Measurements from ENCODE around the gene ATF4. TPM values are rescaled to one million over a fixed set of nuclear protein-coding genes. Genes with fewer than 3 reads are reported as not detected.
A peak's percentile ranks its signal among the peaks of the same experiment; 100 is the strongest.

The ATF4 gene
- total RNA-seq, 1 donor from 2014 or later: 193 TPM

DNA sequence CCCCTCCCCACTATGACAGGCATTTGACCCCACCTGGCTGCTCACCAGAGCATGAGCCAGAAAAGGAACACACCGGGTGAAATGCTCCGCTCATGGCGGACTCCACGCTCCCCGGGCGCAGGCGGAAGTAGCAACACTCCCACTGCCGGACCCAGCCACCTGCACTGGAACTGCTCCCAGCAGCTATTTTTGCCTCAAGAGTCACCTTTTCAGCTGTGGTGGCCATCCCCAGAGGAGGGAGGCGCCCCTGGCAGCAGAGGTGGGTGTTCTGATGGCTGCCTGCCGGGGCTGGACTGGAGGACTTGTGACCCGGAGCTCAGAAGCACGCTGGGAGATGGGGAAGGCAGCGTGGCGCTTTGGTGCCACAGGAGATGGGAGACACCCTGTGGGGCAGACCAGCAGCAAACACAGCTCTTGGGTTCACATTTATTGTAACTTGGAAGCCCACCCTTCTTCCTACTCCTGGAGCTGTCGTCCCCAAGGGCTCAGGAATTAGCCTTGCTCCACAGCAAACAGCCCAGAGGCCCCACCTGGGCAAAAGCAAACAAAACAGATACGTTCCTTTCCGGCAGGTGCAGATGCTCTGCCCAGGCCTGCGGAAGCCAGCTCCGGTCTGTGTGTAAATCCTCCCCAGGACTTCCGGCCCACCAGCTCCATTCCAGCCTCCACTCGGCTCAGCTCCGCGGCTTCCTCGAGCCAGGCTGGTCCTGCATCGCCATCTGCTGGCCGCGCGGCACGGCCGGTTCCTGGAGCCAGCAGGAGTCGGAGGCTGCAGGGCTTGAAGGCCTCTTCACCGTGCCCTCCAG lies 8.5 kb downstream of the ATF4 start:
- Histone ChIP-seq H3K4me1 (peaks cover 75% of the 10 kb centered on the region), H3K27ac (replicated peaks) (peak overlapping the region; percentile 50), H3K9me3 (replicated peaks) (no peaks in the 10 kb centered on the region), H3K36me3 (peaks cover 29% of the 10 kb centered on the region), H3K4me3 (peak overlapping the region; percentile 51), H3K27me3 (ENCODE audit: low read depth) (no peaks in the 10 kb centered on the region)
- DNase-seq: peak; percentile 90
- intact Hi-C loops (cut with micrococcal nuclease): no loop called here
- TF ChIP-seq, protein P1, sequence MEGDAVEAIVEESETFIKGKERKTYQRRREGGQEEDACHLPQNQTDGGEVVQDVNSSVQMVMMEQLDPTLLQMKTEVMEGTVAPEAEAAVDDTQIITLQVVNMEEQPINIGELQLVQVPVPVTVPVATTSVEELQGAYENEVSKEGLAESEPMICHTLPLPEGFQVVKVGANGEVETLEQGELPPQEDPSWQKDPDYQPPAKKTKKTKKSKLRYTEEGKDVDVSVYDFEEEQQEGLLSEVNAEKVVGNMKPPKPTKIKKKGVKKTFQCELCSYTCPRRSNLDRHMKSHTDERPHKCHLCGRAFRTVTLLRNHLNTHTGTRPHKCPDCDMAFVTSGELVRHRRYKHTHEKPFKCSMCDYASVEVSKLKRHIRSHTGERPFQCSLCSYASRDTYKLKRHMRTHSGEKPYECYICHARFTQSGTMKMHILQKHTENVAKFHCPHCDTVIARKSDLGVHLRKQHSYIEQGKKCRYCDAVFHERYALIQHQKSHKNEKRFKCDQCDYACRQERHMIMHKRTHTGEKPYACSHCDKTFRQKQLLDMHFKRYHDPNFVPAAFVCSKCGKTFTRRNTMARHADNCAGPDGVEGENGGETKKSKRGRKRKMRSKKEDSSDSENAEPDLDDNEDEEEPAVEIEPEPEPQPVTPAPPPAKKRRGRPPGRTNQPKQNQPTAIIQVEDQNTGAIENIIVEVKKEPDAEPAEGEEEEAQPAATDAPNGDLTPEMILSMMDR (IDR thresholded peaks at IDR 0.05; ENCODE audit: borderline replicate concordance): peak; percentile 98

DNA sequence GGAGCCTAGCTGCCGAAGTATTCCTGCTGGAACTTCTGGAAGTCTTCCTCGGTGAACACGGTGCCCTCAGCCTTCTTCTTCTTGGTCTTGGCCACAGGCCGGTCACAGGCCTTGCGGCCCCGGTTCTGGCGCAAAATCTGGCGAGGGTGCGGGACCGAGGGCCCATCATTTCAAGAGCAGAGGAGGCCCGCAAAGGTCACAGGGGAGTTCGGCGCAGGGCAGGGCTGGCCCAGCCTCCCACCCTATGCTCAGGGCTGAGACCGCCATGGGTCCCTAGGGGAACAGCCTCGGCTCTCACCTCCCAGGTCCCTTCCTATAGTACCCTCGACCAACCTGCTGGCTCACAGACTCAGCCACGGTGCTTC lies 9.1 kb downstream of the ATF4 start:
- Histone ChIP-seq H3K4me3 (peak overlapping the region; percentile 51), H3K27ac (replicated peaks) (peak overlapping the region; percentile 50), H3K36me3 (peaks cover 23% of the 10 kb centered on the region), H3K4me1 (peaks cover 71% of the 10 kb centered on the region), H3K9me3 (replicated peaks) (no peaks in the 10 kb centered on the region), H3K27me3 (ENCODE audit: low read depth) (no peaks in the 10 kb centered on the region)
- no peak for DNase-seq
- intact Hi-C loops (cut with micrococcal nuclease): no loop called here
- TF ChIP-seq, protein P1 (IDR thresholded peaks at IDR 0.05; ENCODE audit: borderline replicate concordance): peak; percentile 36

DNA sequence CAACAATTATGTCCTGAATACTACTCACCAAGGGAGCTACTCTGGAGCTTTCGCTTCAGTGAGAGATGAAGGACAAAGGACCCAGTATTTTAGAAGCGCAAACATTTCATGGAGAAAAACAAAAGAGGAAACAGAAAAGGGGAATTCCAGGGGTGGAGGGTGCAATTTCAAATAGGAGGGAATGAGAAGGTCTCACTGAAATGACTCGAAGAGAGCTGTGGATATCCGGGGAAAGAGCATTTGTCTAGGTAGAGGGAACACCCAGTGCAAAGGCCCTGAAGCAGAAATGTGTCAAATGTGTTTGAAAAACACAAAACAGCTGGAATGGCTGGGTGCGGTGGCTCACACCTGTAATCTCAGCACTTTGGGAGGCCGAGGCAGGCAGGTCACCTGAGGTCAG lies 9.8 kb downstream of the ATF4 start:
- intact Hi-C loops (cut with micrococcal nuclease): no loop called here
- H3K27ac ChIP-seq (replicated peaks): no peak overlapping the region
- no peaks in the 10 kb centered on the region for H3K9me3 ChIP-seq (replicated peaks)
- no peak overlapping the region for H3K4me3 ChIP-seq
- no peak for DNase-seq
- H3K36me3 ChIP-seq: peaks cover 17% of the 10 kb centered on the region
- TF ChIP-seq, protein P1 (IDR thresholded peaks at IDR 0.05; ENCODE audit: borderline replicate concordance): no peak
- peaks cover 71% of the 10 kb centered on the region for H3K4me1 ChIP-seq
- no peaks in the 10 kb centered on the region for H3K27me3 ChIP-seq (ENCODE audit: low read depth)

DNA sequence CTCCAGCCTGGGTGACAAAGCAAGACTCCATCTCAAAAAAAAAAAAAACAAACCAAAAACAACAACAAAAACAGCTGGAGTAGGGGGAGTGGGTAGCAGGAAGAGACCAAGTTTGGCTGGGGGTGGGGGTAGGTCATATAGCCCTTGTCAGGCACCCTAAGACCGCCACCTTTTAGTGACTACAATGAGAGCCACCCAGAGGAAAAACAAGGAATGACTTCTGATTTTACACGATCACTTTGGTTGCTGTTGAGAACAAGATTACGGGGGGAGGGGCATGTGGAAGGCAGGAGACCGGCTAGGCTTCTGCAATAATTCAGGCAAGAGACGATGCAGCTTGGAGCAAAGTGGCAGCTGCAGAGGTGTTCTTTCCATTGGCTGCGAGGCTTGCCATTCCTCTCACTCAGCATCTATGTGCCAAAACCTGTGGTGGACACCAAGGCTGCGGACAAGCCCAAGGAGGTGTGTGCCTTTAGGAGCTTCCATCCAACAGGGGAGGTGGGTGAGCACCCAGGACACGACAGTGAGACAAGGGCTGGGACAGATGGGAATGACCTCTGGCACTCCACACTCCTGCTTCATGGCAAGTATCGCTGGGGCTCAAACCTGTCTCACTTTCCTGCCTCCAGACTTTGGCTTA lies 10.4 kb downstream of the ATF4 start:
- TF ChIP-seq, protein P1 (IDR thresholded peaks at IDR 0.05; ENCODE audit: borderline replicate concordance): peak; percentile 17
- H3K4me3 ChIP-seq: peak overlapping the region; percentile 97
- peaks cover 17% of the 10 kb centered on the region for H3K36me3 ChIP-seq
- H3K4me1 ChIP-seq: peaks cover 65% of the 10 kb centered on the region
- no peak for DNase-seq
- H3K27me3 ChIP-seq (ENCODE audit: low read depth): no peaks in the 10 kb centered on the region
- H3K27ac ChIP-seq (replicated peaks): no peak overlapping the region
- no peaks in the 10 kb centered on the region for H3K9me3 ChIP-seq (replicated peaks)
- intact Hi-C loops (cut with micrococcal nuclease): no loop called here

DNA sequence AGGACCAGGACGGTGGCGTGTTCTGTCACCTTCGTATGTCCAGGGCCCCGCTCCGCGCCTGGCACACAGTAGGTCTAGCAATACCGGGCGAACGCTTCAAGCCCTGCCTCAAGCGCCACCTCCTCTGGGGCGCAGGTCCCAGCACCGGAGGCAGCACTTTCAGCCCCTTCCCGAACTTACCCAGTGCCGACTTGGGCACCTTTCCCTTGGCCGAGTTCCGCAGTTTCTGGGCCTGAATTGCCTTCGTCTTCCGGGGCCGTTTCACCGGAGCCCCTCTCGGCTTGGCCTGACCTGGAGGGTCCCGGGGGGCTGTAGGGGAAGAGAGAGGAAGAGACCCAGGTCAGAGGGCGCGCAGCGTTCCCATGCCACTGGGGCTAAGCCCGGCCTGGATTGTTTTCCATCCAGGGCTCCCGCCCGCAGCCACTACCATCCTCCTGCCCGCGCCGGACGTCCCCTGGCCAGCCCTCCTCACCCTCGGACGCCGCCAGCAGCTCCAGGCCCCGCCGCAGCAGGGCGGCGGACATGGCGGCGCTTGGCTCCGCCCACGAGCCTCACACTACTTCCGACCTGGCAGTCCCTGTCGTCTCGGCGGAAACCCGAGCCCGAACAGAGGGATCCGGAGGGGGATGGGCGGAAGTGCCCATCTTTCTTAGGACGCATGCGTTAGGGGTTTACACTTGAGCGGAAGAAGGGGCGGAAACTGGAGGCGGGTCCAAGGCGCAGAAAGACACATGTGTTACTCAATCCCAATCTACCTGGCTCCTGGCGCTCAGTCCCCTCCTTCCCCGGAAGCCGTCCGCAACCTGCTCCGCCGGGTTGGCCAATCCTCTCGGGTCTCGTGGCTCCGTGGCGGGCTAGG lies 12.1 kb downstream of the ATF4 start, which contains the start of gene RPS19BP1:
RPS19BP1 (minus strand) TSS at position 534 of the 859 bp plus-strand sequence; CDS start at position 524, 10 bp downstream.
- TF ChIP-seq, protein P1 (IDR thresholded peaks at IDR 0.05; ENCODE audit: borderline replicate concordance): peak; percentile 10
- Histone ChIP-seq H3K4me3 (peak within 1 kb of the TSS; percentile 97), H3K27ac (replicated peaks) (peak within 1 kb of the TSS; percentile 96), H3K36me3 (peaks cover 17% of the 10 kb centered on the region), H3K9me3 (replicated peaks) (no peaks in the 10 kb centered on the region), H3K4me1 (peaks cover 62% of the 10 kb centered on the region), H3K27me3 (ENCODE audit: low read depth) (no peaks in the 10 kb centered on the region)
- intact Hi-C loops (cut with micrococcal nuclease): no loop called here
- DNase-seq: peak; percentile 99

Data from left ventricle myocardium inferior (tissue), 1 donor.